T-helper 22 cell (primary cell): ENCODE data around the gene FBN1.

ENCODE experiments used
- DNase-seq: peaks from one replicate; pipeline ENCODE4 v3.0.0-alpha.2; 2020; ENCODE audit warnings: low read depth

Gene FBN1

GRCh38 chr15:48396020-48396419, 249.5 kb downstream of the FBN1 start:
- DNase-seq: no peak

DNA sequence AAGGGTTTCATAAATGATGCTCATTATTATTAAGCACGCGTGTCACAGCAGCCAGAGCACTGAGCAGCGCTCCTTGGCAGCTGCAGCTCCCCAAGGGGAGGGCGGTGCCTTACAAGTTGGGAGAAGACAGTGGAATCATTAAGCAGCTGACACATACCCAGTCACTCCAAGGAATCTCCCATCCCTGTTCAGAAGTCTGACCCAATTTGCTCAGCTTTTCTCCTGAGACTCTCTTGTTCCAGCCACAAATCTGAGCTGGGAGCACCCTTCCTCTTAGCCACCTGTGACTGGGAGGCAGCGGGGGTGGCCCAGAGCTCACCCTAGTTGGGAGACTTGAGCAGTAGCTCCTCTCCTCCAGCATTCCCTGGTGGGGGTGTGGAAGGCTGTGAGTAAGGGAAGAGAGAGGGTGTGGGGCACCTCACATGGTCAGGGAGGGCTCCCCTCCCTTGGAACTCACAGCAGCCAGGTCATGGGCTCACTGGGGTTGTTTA, 249.9 kb downstream of the FBN1 start:
- no peak for DNase-seq

GRCh38 chr15:48394970-48395369, 250.5 kb downstream of the FBN1 start:
- no peak for DNase-seq

- no peak for DNase-seq
Observed at GRCh38 chr15:48393645-48394506, 251.6 kb downstream of the FBN1 start.

DNA sequence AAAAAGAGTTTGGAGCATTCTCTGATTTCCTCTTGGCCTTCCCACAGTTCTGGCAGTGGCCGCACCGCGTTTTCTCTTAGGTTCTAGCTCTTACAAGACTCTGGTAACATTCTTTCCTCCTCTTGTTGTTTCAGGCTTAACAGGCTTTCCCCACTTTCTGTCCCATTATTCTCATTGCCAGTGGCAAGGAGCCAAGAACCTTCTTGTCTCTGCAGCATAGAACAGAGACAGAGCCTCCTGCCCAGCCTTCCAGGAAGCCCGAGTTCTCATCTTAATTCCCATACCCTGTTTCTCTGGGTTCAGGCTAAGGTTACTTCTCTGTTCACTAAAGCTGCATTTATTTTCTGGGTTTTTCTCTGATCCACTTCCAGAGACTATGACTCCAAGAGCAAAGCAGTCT, 253.2 kb downstream of the FBN1 start:
- DNase-seq: no peak

DNA sequence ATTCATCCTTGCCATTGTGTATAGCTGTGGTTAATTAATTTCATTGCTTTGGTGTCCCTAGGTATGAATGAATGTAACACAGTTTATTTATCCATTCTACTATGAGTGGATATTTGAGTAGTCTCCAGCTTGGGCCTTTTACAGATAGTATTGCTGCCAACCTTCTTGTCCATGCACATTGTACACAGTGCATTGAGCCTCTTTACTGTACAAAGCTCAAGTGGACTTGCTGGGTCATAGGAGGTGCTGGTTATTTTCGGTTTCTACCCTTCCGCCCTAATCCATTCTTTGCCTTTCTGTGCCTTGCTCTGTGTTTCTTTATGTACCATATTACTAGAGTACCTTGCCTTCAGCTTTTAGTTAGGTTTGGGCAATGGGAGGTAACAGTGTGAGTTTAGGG, 253.6 kb downstream of the FBN1 start:
- DNase-seq: no peak

DNA sequence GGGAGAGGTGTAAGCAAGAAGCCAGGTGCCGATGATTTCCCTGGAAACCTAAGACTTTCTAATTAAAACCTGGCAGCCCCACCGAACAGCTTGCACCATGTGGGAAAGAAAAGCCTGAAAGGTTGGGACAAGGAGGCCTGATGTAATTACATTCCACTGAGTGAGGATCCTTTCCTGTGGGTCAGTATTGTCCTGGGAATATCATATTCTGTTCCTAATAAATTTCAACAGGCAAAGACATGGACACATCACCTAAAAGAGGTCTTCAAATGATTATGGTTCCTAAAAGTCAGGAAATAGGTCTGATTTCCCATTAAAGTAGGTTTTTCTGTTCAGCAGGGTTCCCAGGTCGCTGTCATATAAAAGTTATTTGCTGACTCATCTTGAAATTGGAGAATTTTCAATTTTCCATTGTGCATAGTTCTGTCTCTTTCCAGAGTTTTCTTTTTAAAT, 255.8 kb downstream of the FBN1 start:
- no peak for DNase-seq

DNA sequence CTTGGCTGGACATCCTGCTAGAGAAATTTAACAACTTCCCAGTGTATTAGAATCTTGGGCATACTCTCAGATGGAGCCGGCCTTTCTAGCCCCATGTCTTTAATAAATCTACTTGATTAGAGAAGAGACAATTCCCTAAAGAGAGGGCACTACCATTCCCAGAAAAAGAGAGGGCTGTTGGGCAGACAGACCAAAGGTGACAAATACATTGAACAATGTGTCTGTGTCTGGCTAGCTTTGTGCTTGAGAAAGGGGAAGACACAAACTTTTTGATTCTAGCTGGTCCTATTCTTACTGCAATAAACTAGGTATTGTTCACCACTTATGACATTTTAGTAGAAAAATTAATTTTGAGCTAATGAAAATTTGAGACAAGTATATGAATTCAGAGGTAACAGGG, 256.6 kb downstream of the FBN1 start:
- DNase-seq: no peak

DNA sequence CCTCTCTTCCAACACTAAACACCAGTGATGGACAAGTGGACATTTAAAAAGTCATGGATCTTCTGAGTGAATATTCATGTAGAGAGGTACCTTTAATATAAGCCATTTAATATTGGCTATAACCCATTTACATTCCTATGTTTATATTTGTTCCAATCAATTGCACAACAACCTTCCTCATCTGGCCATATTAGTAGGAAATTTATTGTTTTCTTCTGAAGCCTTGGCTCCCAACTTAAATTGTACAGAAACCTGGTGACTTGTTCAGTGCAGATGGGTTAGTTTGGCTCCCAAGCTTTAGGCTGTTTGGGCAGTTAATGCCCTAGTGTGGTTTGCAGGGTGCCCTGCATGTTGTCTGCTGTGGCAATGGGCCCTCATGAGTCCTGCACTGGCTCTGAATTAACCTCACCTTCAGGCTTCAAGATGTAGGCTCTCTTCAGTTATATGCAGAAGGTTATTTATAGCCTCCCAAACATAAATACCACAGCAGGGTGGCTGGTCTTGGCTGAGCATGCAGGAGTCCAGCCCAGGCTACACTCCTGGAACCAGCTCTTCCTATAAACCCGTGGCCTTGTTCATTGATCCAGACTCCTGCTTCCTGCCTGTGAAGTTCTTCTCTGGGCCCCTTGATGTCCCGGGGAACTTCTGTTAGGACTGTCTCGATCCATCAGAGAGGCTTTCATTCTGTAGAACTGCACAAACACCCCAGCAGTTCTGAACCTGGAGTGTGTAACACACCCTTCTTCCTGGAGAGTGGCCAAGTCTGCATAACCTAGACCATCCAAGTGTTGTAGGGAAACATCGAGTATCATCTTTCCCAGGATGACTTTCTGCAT, 257.3 kb downstream of the FBN1 start:
- no peak for DNase-seq

- no peak for DNase-seq
Observed at GRCh38 chr15:48385031-48385830, 260.3 kb downstream of the FBN1 start.

GRCh38 chr15:48384616-48385015, 260.9 kb downstream of the FBN1 start:
- no peak for DNase-seq

- DNase-seq: no peak
Observed at GRCh38 chr15:48383031-48383430, 262.5 kb downstream of the FBN1 start.

DNA sequence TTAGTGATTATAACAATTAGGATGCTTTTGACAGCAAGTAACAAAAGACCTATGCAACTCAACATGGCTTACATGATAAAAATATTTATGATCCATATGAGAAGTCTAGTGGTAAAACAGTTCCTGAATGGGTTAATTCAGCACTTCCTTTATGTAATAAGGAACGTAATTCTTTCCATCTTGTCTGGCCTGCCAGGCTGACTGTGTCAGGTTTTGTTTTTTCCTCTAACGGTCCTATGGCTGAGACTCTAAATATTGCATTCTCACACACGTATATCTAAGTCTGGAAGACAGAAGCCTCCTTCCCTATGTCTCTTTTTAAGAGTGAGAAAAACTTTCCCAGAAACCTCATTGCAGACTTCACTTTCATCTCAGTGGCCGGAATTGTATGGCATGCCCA, 263.6 kb downstream of the FBN1 start:
- DNase-seq: no peak

- no peak for DNase-seq
Observed at GRCh38 chr15:48380198-48380597, 265.3 kb downstream of the FBN1 start.

DNA sequence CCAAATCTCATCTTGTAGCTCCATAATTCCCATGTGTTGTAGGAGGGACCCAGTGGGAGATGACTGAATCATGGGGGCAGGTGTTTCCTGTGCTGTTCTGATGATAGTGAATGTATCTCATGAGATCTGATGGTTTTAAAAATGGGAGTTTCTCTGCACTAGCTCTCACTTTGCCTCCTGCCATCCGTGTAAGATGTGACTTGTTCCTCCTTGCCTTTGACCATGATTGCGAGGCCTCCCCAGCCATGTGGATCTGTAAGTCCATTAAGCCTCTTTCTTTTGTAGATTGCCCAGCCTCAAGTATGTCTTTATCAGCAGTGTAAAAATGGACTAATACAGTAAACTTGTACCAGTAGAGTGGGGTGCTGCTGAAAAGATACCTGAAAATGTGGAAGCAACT, 269.7 kb downstream of the FBN1 start:
- no peak for DNase-seq

- DNase-seq: no peak
Observed at GRCh38 chr15:48374472-48374871, 271.0 kb downstream of the FBN1 start.

DNA sequence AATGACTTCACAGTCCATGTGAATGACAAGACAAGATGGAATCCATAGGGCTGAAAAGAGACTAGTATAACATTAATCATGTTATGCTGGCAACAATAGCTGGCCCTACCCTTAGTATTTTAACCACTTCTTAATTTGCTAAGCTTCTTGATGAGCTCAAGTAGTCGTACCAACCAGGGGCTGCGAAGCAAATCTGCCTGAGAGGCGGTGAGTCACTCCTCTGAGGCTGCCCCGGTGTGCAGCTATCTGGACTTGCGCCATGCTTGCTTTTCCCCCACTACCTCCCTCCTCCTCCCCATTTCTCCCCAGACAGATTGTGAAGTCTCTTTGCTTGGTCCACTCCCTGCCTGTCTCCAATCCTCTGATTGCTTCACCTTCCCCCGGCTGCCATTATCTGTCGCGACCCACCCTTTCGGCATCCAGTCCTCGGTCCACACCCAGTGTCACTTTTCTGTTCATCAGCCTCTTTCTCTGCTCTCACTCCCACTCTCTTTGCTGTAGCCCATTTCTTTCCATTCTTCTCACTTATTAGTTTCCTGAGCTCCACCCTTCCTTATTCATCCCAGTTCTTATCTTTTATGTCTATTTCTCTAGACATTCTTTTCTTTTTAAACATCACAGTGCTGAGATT, 271.6 kb downstream of the FBN1 start:
- DNase-seq: no peak

- DNase-seq: no peak
Observed at GRCh38 chr15:48371961-48372360, 273.5 kb downstream of the FBN1 start.

GRCh38 chr15:48371550-48371949, 274.0 kb downstream of the FBN1 start:
- no peak for DNase-seq

DNA sequence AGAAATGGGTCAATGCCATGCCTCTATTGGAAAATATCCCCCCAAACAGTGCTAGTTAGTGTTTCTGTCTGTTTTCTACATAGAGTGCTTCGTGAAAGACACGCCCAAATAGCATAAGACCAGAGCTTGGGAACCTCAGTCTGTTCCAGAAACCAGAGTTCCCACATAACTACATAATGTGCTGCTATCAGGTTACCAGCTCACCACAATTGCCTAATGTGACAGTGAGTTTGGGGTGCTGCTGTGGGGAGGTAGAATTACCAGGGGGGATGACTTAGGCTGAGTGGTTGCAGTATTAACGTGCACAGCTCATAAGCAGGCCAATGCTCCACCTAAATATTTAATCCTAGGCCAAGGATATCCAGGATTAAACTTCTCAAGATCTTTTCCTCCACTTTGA, 275.0 kb downstream of the FBN1 start:
- no peak for DNase-seq

DNA sequence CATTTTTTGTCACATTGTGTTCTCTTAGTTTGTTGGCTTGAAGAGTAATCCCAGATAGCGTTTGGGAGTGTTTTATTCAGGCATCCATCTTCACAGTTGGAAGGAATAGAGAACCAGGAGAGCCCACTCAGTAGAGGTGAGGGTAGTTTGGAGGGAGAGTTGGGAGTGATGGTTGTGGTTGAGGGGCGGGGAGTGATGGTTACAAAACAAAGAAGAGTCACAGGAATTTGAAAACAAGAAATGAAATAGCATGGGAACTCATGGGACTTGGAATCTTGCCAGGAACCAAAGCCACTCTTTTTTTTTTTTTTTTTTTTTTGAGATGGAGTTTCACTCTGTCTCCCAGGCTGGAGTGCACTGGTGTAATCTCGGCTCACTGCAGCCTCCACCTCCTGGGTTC, 278.0 kb downstream of the FBN1 start:
- DNase-seq: no peak
